ENCODE measurements around the gene CELF1.

Gene CELF1

GRCh38 chr11:47485107-47485506, 67.8 kb downstream of the CELF1 start:
- no peak for DNase-seq (ENCODE audit: low read depth)

- no peak for DNase-seq (ENCODE audit: low read depth)
These were observed 69.5 kb downstream of the CELF1 start for GRCh38 chr11:47483457-47483856.

GRCh38 chr11:47480762-47481161, 72.2 kb downstream of the CELF1 start:
- no peak for DNase-seq (ENCODE audit: low read depth)

- DNase-seq (ENCODE audit: low read depth) = no peak
These were observed 74.1 kb downstream of the CELF1 start for GRCh38 chr11:47478651-47479329.

GRCh38 chr11:47477753-47478152, 75.2 kb downstream of the CELF1 start:
- DNase-seq (ENCODE audit: low read depth) = no peak

DNA sequence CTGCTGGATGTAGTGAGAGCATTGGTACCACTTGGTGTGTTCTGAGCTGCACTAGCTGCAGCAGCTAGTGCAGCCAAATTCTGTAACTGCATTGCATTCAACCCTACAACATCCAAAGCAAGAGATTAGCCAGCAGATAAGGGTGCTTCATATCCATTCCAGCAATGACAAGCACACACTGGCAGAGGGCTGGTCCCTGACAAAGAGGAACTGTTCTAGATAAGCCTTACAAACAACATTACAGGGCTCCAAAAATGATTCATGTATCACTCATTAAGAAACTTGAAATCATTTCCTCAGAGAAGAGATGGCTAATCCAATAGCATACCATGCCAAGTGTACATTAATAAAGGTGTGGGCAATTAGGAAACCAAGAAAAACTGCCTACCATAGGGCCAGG, 75.6 kb downstream of the CELF1 start:
- DNase-seq (ENCODE audit: low read depth) = peak; percentile 70

DNA sequence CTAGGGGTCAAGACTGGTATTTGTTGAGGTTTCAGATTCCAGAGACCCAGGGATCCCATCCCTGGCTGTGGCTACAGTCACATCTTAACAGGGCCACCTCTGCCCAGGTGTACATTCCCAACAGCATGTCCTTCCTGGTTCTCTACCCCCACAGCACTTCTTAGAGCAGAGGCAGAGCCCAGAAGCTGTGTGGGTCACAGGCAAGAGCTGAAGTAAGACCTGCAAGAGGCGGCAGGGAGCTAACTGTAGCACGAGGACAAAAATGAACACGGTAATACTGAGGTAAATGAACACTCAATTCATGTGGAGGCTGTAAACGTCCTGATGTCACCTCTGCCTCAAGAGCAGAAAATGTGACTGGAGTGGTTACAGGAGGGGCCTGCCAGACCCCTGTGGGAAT, 82.3 kb downstream of the CELF1 start:
- no peak for DNase-seq (ENCODE audit: low read depth)

- peak; percentile 81 for DNase-seq (ENCODE audit: low read depth)
These were observed 83.4 kb downstream of the CELF1 start for GRCh38 chr11:47469361-47470179.

- peak; percentile 38 for DNase-seq (ENCODE audit: low read depth)
These were observed 84.2 kb downstream of the CELF1 start for GRCh38 chr11:47468598-47469214.

- no peak for DNase-seq (ENCODE audit: low read depth)
These were observed 85.6 kb downstream of the CELF1 start for GRCh38 chr11:47467357-47467756.

DNA sequence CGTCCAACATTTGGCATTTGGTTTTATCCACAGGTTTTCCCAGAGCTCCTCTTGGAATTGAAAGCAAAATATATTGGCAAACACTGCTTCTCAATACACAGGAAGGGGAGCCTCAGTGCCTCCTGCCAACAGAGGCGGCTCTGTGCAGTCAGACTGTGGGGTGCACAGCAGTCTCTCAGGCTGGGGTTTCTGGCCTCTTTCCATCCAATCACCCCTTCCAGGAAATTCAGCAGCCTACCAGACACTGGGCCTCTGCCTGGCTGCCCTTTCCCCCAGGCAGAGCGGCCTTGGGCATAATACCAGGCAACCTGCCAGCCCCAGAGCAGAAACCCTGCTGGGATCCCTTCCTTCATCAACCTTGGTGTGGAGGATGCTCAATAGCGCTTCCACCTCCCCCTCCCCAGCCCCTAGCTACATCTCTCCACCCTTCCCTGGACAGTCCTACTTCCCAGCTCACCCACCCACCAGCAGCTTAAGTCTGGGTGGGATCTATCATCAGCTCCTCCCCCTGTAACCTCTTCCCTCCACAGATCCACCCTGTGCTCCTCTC, 86.2 kb downstream of the CELF1 start:
- DNase-seq (ENCODE audit: low read depth) = peak; percentile 60

- peak; percentile 75 for DNase-seq (ENCODE audit: low read depth)
These were observed 86.7 kb downstream of the CELF1 start for GRCh38 chr11:47466201-47466600.

GRCh38 chr11:47464483-47464882, 88.4 kb downstream of the CELF1 start:
- DNase-seq (ENCODE audit: low read depth) = no peak

- DNase-seq (ENCODE audit: low read depth) = no peak
These were observed 91.1 kb downstream of the CELF1 start for GRCh38 chr11:47461876-47462275.

- DNase-seq (ENCODE audit: low read depth) = no peak
These were observed 92.2 kb downstream of the CELF1 start for GRCh38 chr11:47460571-47461235.

DNA sequence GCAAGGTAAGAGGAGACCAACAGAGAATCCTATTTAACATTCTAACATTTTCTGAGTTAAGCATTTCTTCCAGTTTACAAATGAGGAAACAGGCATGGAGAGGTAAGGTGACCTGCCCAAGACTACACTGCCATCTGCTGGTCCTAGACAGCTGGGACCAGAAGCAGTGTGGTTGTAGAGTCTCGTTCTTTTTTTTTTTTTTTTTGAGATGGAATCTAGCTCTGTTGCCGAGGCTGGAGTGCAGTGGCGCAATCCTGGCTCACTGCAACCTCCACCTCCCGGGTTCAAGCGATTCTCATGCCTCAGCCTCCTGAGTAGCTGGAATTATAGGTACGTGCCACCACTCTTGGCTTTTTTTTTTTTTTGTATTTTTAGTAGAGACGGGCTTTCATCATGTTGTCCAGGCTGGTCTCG, 98.7 kb downstream of the CELF1 start:
- DNase-seq (ENCODE audit: low read depth) = peak; percentile 84

DNA sequence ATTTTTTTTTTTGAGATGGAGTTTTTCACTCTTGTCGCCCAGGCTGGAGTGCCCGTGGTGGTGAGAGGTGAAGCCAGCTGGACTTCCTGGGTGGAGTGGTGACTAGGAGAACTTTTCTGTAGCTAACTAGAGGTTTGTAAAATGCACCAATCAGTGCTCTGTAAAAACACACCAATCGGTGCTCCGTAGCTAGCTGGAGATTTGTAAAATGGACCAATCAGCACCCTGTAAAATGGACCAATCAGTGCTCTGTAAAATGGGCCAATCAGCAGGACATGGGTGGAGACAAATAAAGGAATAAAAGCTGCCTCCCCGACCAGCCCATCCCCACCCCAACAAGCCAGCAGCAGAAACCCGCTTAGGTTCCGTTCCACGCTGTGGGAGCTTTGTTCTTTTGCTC, 99.6 kb downstream of the CELF1 start:
- no peak for DNase-seq (ENCODE audit: low read depth)

- no peak for DNase-seq (ENCODE audit: low read depth)
These were observed 100.9 kb downstream of the CELF1 start for GRCh38 chr11:47451990-47452389.

- no peak for DNase-seq (ENCODE audit: low read depth)
These were observed 101.5 kb downstream of the CELF1 start for GRCh38 chr11:47451436-47451835.

DNA sequence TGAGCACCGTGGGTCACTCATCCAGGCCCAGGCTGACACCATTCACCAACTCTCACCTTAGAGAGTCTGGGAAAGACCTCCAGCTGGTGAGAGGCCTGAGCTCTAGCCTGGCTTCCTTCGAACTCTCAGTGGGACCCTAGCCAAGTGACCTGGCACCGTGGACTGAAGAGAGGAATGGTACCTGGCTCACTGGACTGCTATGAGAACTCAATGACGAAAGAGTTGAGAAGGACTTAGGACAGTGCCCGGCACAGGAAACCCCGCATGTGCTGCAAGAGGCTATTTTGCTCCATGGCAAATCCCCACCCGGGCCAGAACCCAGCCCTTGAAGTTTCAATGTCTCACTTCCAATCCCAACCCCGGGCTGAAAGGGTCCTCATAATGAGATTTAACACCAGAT, 103.4 kb downstream of the CELF1 start:
- DNase-seq (ENCODE audit: low read depth) = no peak

GRCh38 chr11:47448566-47449427, 104.1 kb downstream of the CELF1 start, which contains the start of gene RAPSN:
Gene RAPSN, minus strand, starts transcription at chr11:47449136. Its CDS starts 172 bp downstream, at chr11:47448964.
- no peak for DNase-seq (ENCODE audit: low read depth)

Measured in iris pigment epithelial cell (primary cell).